HepG2 (cell line): ENCODE measurements around the gene NPPA. TPM values are rescaled to one million over a fixed set of nuclear protein-coding genes. Genes with fewer than 3 reads are reported as not detected.

Source experiments
- ARID4A ChIP-seq: sonication (generic); formaldehyde crosslinking; IDR thresholded peaks from 2 replicates; pipeline ENCODE4 v1.5.0; 2020; ENCODE audit warnings: mild to moderate bottlenecking, missing genetic modification reagents, borderline replicate concordance
- CREB3 ChIP-seq: sonication (generic); formaldehyde crosslinking; IDR thresholded peaks from 2 replicates; pipeline ENCODE4 v1.5.0; 2020; ENCODE audit warnings: missing genetic modification reagents
- CSRNP2 ChIP-seq: sonication (generic); formaldehyde crosslinking; conservative IDR thresholded peaks from 2 replicates; pipeline ENCODE4 v1.8.0; 2022; ENCODE audit warnings: low read depth, missing genetic modification reagents
- GRHL1 ChIP-seq: sonication (generic); formaldehyde crosslinking; conservative IDR thresholded peaks from 2 replicates; pipeline ENCODE4 v1.8.0; 2022; ENCODE audit warnings: missing genetic modification reagents
- NFYB ChIP-seq: sonication (generic); formaldehyde crosslinking; IDR thresholded peaks from 2 replicates; pipeline ENCODE4 v1.4.0; 2020; ENCODE audit warnings: missing genetic modification reagents
- PCBP2 ChIP-seq: fragments of 200-400 bp; formaldehyde crosslinking; optimal IDR thresholded peaks from 2 replicates; pipeline ENCODE3; 2018; ENCODE audit warnings: low read length, low read depth; ENCODE audit not compliant: poor library complexity, severe bottlenecking
- TBL1XR1 ChIP-seq: fragments of 150-350 bp; IDR thresholded peaks from 2 replicates; pipeline ENCODE4 v1.6.1; 2014; ENCODE audit warnings: borderline replicate concordance, low read length; ENCODE audit not compliant: partially characterized antibody
- THAP9 ChIP-seq: sonication (generic); formaldehyde crosslinking; IDR thresholded peaks from 2 replicates; pipeline ENCODE4; 2020; ENCODE audit warnings: missing genetic modification reagents, mild to moderate bottlenecking, borderline replicate concordance
- ZFP90 ChIP-seq: sonication (generic); formaldehyde crosslinking; IDR thresholded peaks from 2 replicates; pipeline ENCODE4 v1.8.0; 2022; ENCODE audit warnings: missing genetic modification reagents, mild to moderate bottlenecking, inconsistent platforms, borderline replicate concordance
- ZFX ChIP-seq: sonication (generic); formaldehyde crosslinking; IDR thresholded peaks from 2 replicates; pipeline ENCODE4 v1.4.0; 2020; ENCODE audit warnings: mild to moderate bottlenecking, low read depth, missing genetic modification reagents, moderate library complexity
- ZNF512 ChIP-seq: sonication (generic); formaldehyde crosslinking; IDR thresholded peaks from 2 replicates; pipeline ENCODE4 v1.4.0; 2020; ENCODE audit warnings: mild to moderate bottlenecking, missing genetic modification reagents
- ZNF703 ChIP-seq: sonication (generic); formaldehyde crosslinking; IDR thresholded peaks from 2 replicates; pipeline ENCODE4 v1.5.1; 2020; ENCODE audit warnings: missing genetic modification reagents, mild to moderate bottlenecking, moderate library complexity, borderline replicate concordance
- ZNF780A ChIP-seq: sonication (generic); formaldehyde crosslinking; IDR thresholded peaks from 2 replicates; pipeline ENCODE4 v1.8.0; 2022; ENCODE audit warnings: mild to moderate bottlenecking, missing genetic modification reagents, moderate library complexity
- polyA plus RNA-seq, 8 experiments: library from polyadenylated mRNA; depleted of rRNA in 3 of 8; stranded (reverse) in 7 of 8; unstranded in 1 of 8; fragments of >200 nt; fragmentation: Illumina TruSeq in 4 of 8; extraction: Trizol in 4 of 8; gene quantifications; 2 replicates each; pipeline versions ENCODE4 v1.2.1 to v1.2.3, GENCODE V29; 2011 to 2016; ENCODE audit warnings: low read depth in 4 of 8, missing spikeins in 1 of 8, mixed read lengths in 1 of 8; ENCODE audit not compliant: insufficient read depth in 1 of 8
- total RNA-seq, 5 experiments: library from RNA; depleted of rRNA; stranded (reverse); fragments of >200 nt; fragmentation: Illumina TruSeq; extraction: Trizol; gene quantifications; 2 replicates each; pipeline ENCODE4 v1.2.3, GENCODE V29; 2016; ENCODE audit warnings: low read depth in 1 of 5

Gene NPPA
- total and polyA plus RNA-seq, 2 of the 13 experiments (the other 11 are each of a cell fraction or from before 2014, with no cell fraction given), result not detected

GRCh38 chr1:11858968-11859871 is 11.6 kb upstream of the NPPA start (continued):
- TF ChIP-seq ARID4A (CRISPR knock-in tag) (peak; percentile 85), CSRNP2 (CRISPR knock-in tag) (peak; percentile 75; the same call in 1 of the 2 replicates), TBL1XR1 (no peak), GRHL1 (CRISPR knock-in tag) (no peak), NFYB (CRISPR knock-in tag) (peak; percentile 48), ZFP90 (CRISPR knock-in tag) (no peak), ZNF703 (no peak), ZNF512 (CRISPR knock-in tag) (no peak), PCBP2 (no peak), CREB3 (peak; percentile 96), ZNF780A (CRISPR knock-in tag) (peak; percentile 97), THAP9 (CRISPR knock-in tag) (0 out of 2 replicates have a peak, but pooled peaks have one; percentile 33), ZFX (peak; percentile 54)
